ENCODE measurements around the gene DDX56.

DDX56 gene

GRCh38 chr7:44573464-44574286, at the start of gene DDX56:
Gene DDX56 (minus strand): TSS chr7:44573908. CDS start chr7:44573895, 13 bp downstream.
- peaks cover 67% of the 10 kb centered on the region for H3K36me3 ChIP-seq (replicated peaks)
- H3K9me3 ChIP-seq: no peaks in the 10 kb centered on the region
- in situ Hi-C loops (cut with MboI; ENCODE audit: low sequenced_read_pairs): no loop called here
- peaks cover 6% of the 10 kb centered on the region for H3K4me1 ChIP-seq
- H3K27me3 ChIP-seq (ENCODE audit: low read depth): no peaks in the 10 kb centered on the region
- peak; percentile 93 to 95 for DNase-seq (ENCODE audit: low spot score in 2 of 2)
- peak within 1 kb of the TSS; percentile 85 for H3K4me3 ChIP-seq

GRCh38 chr7:44622342-44623151, 48.8 kb upstream of the DDX56 start:
- in situ Hi-C loops (cut with MboI; ENCODE audit: low sequenced_read_pairs): no loop called here
- H3K4me1 ChIP-seq: no peaks in the 10 kb centered on the region; the same call in 1 of the 2 replicates
- no peaks in the 10 kb centered on the region for H3K9me3 ChIP-seq
- H3K27me3 ChIP-seq (ENCODE audit: low read depth): no peaks in the 10 kb centered on the region
- peaks cover 28% of the 10 kb centered on the region for H3K36me3 ChIP-seq (replicated peaks)
- no peak overlapping the region for H3K4me3 ChIP-seq
- DNase-seq (ENCODE audit: low spot score in 2 of 2): no peak

GRCh38 chr7:44621750-44622103, 48.0 kb upstream of the DDX56 start:
- no peaks in the 10 kb centered on the region; the same call in 1 of the 2 replicates for H3K4me1 ChIP-seq
- no peaks in the 10 kb centered on the region for H3K9me3 ChIP-seq
- H3K4me3 ChIP-seq: no peak overlapping the region
- no peak for DNase-seq (ENCODE audit: low spot score in 2 of 2)
- in situ Hi-C loops (cut with MboI; ENCODE audit: low sequenced_read_pairs): no loop called here
- H3K27me3 ChIP-seq (ENCODE audit: low read depth): no peaks in the 10 kb centered on the region
- peaks cover 22% of the 10 kb centered on the region for H3K36me3 ChIP-seq (replicated peaks)

GRCh38 chr7:44621034-44621749, 47.5 kb upstream of the DDX56 start:
- no peaks in the 10 kb centered on the region for H3K27me3 ChIP-seq (ENCODE audit: low read depth)
- in situ Hi-C loops (cut with MboI; ENCODE audit: low sequenced_read_pairs): no loop called here
- H3K4me1 ChIP-seq: peaks cover under 1% of the 10 kb centered on the region
- DNase-seq (ENCODE audit: low spot score in 2 of 2): no peak
- peaks cover 16% of the 10 kb centered on the region for H3K36me3 ChIP-seq (replicated peaks)
- H3K9me3 ChIP-seq: no peaks in the 10 kb centered on the region
- H3K4me3 ChIP-seq: no peak overlapping the region

GRCh38 chr7:44618753-44619152, 45.0 kb upstream of the DDX56 start:
- Histone ChIP-seq H3K36me3 (replicated peaks) (no peaks in the 10 kb centered on the region), H3K9me3 (no peaks in the 10 kb centered on the region), H3K4me3 (no peak overlapping the region), H3K27me3 (ENCODE audit: low read depth) (no peaks in the 10 kb centered on the region), H3K4me1 (peaks cover 7% of the 10 kb centered on the region)
- in situ Hi-C loops (cut with MboI; ENCODE audit: low sequenced_read_pairs): no loop called here
- DNase-seq (ENCODE audit: low spot score in 2 of 2): no peak

GRCh38 chr7:44618045-44618444, 44.3 kb upstream of the DDX56 start:
- in situ Hi-C loops (cut with MboI; ENCODE audit: low sequenced_read_pairs): no loop called here
- peaks cover 7% of the 10 kb centered on the region for H3K4me1 ChIP-seq
- no peaks in the 10 kb centered on the region for H3K27me3 ChIP-seq (ENCODE audit: low read depth)

GRCh38 chr7:44617225-44617890, 43.6 kb upstream of the DDX56 start:
- Histone ChIP-seq H3K4me3 (no peak overlapping the region), H3K9me3 (no peaks in the 10 kb centered on the region), H3K27me3 (ENCODE audit: low read depth) (no peaks in the 10 kb centered on the region), H3K4me1 (peaks cover 7% of the 10 kb centered on the region), H3K36me3 (replicated peaks) (no peaks in the 10 kb centered on the region)
- in situ Hi-C loops (cut with MboI; ENCODE audit: low sequenced_read_pairs): no loop called here
- DNase-seq (ENCODE audit: low spot score in 2 of 2): no peak

More at GRCh38 chr7:44618045-44618444, 44.3 kb upstream of the DDX56 start:
- no peaks in the 10 kb centered on the region for H3K36me3 ChIP-seq (replicated peaks)
- DNase-seq (ENCODE audit: low spot score in 2 of 2): no peak
- no peak overlapping the region for H3K4me3 ChIP-seq
- no peaks in the 10 kb centered on the region for H3K9me3 ChIP-seq

- Histone ChIP-seq H3K27me3 (ENCODE audit: low read depth) (no peaks in the 10 kb centered on the region), H3K9me3 (no peaks in the 10 kb centered on the region), H3K36me3 (replicated peaks) (no peaks in the 10 kb centered on the region), H3K4me3 (no peak overlapping the region), H3K4me1 (peaks cover 7% of the 10 kb centered on the region)
- no peak for DNase-seq (ENCODE audit: low spot score in 2 of 2)
- in situ Hi-C loops (cut with MboI; ENCODE audit: low sequenced_read_pairs): no loop called here
These were observed 42.8 kb upstream of the DDX56 start for GRCh38 chr7:44616545-44616944.

- no peak for DNase-seq (ENCODE audit: low spot score in 2 of 2)
- Histone ChIP-seq H3K27me3 (ENCODE audit: low read depth) (no peaks in the 10 kb centered on the region), H3K36me3 (replicated peaks) (no peaks in the 10 kb centered on the region), H3K9me3 (no peaks in the 10 kb centered on the region), H3K4me1 (peaks cover 7% of the 10 kb centered on the region), H3K4me3 (no peak overlapping the region)
- in situ Hi-C loops (cut with MboI; ENCODE audit: low sequenced_read_pairs): no loop called here
These were observed 42.1 kb upstream of the DDX56 start for GRCh38 chr7:44615793-44616192.

- DNase-seq (ENCODE audit: low spot score in 2 of 2): no peak
- Histone ChIP-seq H3K36me3 (replicated peaks) (no peaks in the 10 kb centered on the region), H3K27me3 (ENCODE audit: low read depth) (no peaks in the 10 kb centered on the region), H3K9me3 (no peaks in the 10 kb centered on the region), H3K4me1 (peaks cover 7% of the 10 kb centered on the region), H3K4me3 (no peak overlapping the region)
- in situ Hi-C loops (cut with MboI; ENCODE audit: low sequenced_read_pairs): no loop called here
These were observed 41.5 kb upstream of the DDX56 start for GRCh38 chr7:44615149-44615611.

- Histone ChIP-seq H3K9me3 (no peaks in the 10 kb centered on the region), H3K27me3 (ENCODE audit: low read depth) (no peaks in the 10 kb centered on the region), H3K4me1 (peaks cover 25% of the 10 kb centered on the region), H3K4me3 (peak overlapping the region; percentile 3), H3K36me3 (replicated peaks) (peaks cover 4% of the 10 kb centered on the region; the same call in 1 of the 2 replicates)
- in situ Hi-C loops (cut with MboI; ENCODE audit: low sequenced_read_pairs): no loop called here
- no peak for DNase-seq (ENCODE audit: low spot score in 2 of 2)
These were observed 36.1 kb upstream of the DDX56 start for GRCh38 chr7:44609829-44610228.

- peak; percentile 74 to 97 for DNase-seq (ENCODE audit: low spot score in 2 of 2)
- Histone ChIP-seq H3K4me3 (peak overlapping the region; percentile 3), H3K36me3 (replicated peaks) (peaks cover 4% of the 10 kb centered on the region; the same call in 1 of the 2 replicates), H3K9me3 (no peaks in the 10 kb centered on the region), H3K27me3 (ENCODE audit: low read depth) (no peaks in the 10 kb centered on the region), H3K4me1 (peaks cover 21% of the 10 kb centered on the region)
- in situ Hi-C loops (cut with MboI; ENCODE audit: low sequenced_read_pairs): no loop called here
These were observed 35.4 kb upstream of the DDX56 start for GRCh38 chr7:44608916-44609648.

Data from HAP-1 (cell line).